DMS79 (cell line): ENCODE measurements around the gene RAB3IL1.
A peak's percentile ranks its signal among the peaks of the same experiment; 100 is the strongest.

Experiments used
- DNase-seq: peaks from one replicate; lab custom pipeline; 2025; lab: John Stamatoyannopoulos, UW

Gene RAB3IL1

DNA sequence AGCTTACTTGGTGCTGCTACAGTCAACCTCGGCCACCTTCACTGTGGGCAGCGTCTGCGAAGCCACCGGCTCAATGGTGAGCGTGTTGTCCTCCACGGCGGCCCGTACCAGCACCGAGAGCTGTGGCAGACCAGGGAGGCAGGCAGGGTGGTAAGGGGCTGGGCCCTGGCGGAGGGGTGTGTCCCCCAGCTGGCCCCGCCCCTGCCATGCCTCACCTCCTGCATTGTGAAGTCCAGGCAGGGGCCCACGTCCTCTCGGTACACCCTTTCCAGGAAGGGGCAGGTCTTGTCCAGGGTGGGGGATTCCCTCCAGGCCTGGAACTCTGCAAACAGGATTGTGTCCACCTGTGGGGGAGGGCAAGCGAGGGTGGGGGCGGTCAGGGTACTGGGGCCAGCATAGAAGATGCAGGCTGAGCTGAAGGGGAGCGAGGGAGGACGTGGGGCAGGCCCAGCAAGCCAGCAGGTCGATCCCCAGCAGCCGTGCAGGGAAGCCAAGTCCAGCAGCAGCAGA, 12.8 kb downstream of the RAB3IL1 start:
- DNase-seq: no peak

DNA sequence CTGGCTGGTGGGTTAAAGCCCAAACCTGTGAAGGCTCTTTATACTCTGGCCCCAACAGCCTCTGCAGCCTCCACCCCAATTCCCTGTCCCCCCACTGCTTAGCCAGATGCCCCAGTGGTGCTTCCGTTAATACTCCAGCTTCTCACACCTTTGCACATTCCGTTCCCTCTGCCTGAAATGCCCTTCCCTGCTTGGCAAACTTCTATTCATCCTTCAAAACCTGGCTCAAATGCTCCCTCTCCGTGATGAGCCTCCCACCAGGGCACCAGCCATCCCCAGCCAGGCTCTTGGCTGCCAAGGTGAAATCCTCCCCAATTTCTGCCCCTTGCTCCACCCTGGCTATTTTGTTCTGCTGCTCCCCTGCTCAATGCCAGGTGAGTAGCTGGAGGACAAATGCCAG, 13.5 kb downstream of the RAB3IL1 start:
- DNase-seq: no peak

DNA sequence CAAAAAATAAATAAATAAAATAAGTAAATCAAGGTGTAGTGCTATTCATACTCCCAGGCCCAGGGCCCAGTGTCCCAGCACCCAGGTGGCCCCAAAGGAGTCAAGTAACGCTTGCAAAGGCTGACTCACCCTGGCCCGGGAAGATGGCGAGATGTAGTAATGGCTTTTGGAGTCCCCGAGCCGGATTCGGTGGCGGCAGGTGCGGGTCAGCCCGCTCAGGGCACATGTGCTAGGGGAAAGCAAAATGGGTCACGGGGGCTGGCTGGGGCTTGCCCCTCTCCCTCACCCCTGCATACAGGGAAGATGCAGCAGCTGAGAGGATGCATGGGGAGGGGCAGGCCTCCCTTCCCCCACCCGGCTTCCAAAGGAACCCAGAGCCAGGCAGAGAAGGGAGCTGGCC, 15.1 kb downstream of the RAB3IL1 start:
- no peak for DNase-seq

DNA sequence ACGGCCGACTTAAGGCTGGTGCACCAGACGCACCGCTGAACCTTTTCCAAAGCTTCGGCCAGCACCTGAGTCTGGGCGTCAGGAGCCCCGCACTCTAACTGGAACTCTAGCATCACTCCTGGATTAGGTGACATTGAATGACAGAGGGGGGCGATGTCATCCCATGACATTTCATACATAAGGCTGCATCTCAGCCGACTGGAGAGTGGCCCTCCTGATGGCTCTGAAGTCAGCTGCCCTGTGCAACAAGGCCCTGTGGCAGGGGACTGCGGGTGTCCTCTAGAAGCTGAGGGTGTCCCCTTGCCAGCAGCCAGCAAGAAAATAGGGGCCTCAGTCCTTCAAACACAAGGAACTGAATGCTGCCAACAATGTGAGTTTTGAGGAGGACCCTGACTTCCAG, 16.0 kb downstream of the RAB3IL1 start:
- DNase-seq: no peak

DNA sequence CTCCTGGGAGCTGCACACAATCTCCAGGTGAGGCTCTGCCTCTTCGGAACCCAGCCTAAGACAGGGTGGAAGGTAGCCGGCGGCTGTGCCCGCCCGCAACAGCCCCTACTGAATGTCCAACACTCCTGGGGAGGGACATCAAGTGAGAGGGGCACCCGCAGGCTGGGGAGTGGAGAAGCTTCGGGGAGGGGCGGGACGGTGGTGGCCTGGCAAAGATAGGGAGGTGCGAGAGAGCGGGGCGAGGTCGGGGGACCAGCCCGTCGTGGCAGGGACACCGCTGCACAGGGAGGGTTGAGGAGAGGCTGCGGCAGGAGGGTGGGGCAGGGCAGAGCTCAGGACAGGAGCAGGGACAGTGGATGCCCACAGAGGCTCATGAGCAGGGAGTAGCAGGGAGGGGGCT, 17.1 kb downstream of the RAB3IL1 start:
- DNase-seq: no peak

DNA sequence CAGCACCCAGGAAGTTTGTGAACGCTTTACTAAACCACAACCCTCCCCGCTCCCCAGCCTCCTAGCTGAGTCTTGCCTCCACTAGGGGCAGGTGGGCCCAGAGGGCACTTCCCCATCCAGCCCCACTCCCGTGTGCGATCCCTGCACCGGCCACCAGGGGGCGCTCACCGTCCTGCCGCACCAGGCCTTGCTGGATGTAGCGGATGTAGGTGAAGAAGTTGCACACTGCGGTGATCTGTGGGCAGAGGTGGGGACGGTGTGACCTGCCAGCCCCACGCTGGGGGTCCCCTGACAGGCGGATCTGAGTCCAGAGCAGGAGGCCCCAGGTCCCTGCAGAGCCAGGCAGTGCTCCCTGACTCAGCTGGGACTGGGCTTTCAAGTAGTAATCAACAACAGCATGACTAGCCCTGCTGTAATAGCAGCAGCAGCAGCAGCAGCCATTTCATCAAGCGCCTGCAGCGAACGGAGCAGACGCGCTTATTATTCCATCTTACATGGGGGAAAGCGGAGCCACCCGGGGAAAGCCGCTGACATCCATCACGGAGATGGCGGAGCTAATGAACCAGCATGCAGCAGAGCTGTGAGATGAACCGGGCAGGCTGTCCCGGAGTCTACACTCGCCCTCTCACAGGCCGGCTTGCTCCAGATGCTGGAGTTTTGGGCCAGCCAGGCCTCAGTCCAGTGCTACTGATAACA, 18.1 kb downstream of the RAB3IL1 start:
- DNase-seq: no peak

DNA sequence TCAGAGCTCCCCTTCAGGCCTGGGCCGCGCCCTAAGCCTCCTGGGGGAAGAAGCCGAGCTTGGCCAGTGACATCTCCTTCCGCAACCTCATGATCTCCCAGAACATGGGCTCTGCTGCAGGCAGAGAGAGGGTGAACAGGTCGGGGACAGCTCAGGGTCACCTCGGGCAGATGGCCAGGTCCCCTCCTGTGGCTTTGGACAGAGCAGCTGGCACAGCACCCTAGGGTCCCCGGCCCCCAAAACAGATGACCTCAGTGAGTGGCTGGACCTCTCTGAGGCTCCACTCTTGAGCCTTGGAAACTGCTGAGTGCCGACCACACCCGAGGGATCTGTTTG, 19.2 kb downstream of the RAB3IL1 start:
- DNase-seq: no peak

DNA sequence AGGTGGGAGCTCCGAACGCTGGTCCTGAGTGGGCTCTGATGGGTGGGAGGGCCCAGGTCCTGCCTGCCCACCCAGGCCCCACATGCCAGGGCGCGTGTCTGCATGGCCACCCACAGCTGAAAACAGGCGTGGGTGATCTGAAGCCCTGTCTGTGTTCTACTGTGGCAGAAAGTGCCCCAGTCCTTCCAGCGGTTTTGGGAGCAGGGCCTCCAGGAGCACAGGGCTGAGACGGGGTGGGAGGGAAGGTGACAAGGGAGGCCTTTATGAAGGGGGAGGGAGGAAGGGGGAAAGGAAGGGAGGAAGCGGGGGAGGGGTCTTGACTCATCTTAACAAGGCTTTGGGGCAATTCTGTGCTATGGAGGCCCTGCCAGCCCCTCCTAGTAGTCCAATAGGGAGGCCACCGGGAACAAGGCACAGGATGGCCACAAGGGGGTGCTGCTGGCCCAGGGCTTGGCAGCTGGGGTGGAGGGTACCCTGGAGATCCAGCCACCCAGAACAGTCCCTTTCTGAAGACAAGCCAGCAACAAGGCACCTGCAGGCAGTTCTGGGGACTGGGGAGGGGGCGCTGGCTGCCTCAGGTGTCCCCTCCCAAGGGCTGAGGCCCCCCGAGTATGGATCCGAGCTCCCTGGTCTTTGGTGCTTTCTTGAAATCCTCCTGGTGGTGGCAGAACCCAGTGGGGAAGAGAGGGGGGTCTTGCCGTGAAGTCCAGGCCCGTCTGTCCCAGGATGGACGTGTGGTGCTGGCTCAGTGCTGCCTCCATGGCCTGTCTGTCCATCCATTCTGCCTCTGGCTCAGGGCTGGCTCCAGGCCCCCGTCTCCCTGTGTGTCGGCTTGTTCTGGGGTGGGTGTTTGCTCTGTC, 19.7 kb downstream of the RAB3IL1 start:
- peak; percentile 34 for DNase-seq

DNA sequence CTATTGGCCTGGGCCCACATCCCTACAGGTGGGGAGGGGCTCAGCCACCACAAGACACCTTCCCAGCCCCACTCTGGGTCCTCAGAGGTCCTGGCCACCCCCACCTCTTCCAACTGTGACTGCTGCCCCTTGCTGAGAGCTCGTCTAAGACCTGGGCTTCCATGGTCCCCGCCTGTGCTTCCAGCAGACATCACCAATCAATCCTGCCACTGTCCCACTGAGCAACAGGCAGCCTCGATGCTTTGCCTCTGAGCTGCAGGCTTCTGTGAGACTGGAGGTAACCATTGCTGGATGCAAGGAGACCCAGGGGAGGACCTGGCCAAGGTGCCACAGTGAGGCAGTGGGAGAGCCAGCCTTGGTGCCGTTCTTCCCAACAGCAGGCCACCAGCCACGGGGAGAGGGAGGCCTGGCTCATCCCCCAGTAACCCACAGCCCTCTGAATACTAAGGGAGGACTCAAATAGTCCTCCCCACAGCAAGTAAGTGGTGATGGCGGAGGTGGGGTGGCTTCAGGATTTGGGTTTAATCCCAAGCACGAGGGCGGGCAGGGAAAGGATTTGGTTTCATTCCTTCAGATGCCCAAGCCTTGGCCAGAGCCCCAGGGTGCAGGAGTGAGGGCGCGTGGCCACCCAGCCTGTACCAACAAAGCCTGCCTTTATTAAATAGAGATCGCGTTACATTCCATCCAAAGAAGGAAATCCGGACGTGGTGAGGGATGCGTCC, 20.5 kb downstream of the RAB3IL1 start:
- no peak for DNase-seq

DNA sequence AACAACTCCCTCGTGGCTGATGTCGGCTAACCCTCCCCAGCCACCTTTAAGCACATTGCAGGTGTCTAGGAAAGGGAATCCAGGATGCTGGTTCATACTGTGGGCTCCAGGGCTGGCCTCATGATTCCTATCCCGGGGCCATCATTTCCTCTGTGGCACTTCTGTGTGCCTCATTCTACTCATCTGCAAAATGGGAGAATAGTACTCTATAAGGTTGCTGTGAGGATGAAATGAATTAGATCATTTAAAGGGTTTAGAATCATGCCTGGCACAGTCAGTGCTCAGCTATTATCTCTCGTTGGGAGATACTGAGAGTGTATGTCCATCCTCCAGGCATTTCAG, 21.7 kb downstream of the RAB3IL1 start:
- no peak for DNase-seq

DNA sequence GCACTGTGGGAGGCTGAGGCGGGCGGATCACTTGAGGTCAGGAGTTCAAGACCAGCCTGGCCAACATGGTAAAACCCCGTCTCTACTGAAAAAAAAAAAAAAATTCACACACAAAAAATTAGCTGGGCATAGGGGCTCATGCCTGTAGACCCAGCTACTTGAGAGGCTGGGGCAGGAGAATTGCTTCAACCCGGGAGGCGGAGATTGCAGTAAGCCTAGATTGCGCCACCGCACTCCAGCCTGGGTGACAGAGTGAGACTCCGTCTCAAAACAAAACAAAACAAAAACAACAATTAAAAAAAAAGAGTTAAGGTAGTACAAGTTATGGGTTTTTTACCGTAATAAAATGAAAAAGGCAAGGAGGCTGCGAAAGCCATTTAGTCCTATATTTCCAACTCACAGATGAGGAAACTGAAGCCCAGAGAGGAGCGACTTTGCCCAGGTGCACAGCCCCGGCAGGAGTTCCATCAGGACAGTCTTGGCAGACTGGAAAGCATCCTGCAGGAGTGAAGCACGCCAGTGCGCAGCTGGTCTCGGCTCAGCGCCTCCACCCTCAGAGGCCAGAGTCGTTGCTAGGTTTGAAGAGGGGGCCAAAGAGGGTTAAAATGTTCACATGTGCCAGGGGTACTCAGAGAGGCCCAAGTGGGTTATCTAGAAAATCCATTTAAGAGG, 22.2 kb downstream of the RAB3IL1 start:
- peak; percentile 56 for DNase-seq

DNA sequence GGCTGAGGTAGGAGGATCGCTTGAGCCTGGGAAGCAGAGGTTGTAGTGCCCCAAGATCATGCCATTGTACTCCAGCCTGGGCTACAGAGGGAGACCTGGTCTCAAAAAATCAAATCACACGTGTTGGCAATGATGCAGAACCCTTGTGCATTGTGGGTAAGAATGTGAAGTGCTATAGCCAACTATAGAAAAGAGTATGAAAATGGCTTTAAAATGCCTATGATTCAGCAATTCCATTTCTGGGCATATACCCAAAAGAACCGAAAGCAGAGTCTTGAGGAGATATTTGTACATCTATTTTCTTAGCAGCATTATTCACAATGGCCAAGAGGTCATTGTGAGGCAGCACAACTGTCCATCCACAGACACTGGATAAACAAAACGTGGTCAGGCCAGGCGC, 23.4 kb downstream of the RAB3IL1 start:
- DNase-seq: no peak

DNA sequence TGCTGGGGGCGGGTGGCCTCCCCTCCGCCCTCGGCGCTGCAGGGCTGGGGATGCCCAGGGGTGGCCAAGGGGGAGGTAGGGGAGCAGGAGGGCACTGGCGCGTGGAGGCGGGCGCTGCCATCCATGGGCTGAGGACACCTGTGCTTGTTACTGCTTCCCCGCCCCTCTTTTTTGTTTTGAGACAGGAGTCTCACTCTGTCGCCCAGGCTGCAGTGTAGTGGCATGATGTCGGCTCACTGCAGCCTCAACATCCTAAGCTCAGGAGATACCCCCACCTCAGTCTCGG, 25.3 kb downstream of the RAB3IL1 start:
- DNase-seq: no peak

DNA sequence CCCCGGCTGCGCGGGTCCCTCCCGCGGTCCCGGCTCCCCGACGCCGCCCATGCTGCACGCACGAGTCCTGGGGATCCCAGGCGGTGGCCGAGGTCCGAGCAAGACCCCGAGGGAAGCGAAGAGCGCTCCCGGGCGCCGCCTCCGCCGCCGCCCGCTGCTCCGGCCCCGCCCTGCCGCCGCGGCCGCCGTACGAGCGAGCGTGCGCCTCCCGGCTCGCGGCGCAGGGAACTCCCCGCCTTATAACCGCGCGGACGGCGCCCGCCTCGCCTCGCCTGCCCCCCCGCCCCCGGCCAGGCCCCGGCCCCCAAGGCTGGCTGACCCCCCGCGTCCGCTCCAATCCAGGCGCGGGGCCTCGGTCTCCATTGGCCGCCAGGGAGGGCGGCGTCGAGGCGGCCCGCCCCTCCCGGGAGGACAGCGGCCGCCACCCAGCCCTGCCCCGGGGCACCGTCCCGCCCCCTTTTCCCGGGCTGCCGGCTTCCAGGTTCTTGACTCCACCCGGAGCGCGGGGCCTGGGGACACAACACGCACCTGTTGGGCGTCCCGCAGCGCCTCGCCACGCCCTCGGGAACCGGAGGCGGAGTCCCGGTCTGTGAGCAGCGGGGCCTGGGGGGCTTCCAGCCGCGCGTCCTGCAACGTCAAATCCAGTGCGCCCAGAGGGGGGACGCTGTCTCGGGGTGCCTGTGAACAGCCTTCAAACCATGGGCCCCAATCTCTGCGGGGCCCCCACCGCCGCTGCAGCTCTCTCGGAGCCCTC, 25.9 kb downstream of the RAB3IL1 start, which contains the start of gene FADS3:
Gene FADS3 (minus strand): TSS at position 215 of the 754 bp plus-strand sequence. CDS start 164 bp downstream, at position 51.
- DNase-seq: peak; percentile 41

DNA sequence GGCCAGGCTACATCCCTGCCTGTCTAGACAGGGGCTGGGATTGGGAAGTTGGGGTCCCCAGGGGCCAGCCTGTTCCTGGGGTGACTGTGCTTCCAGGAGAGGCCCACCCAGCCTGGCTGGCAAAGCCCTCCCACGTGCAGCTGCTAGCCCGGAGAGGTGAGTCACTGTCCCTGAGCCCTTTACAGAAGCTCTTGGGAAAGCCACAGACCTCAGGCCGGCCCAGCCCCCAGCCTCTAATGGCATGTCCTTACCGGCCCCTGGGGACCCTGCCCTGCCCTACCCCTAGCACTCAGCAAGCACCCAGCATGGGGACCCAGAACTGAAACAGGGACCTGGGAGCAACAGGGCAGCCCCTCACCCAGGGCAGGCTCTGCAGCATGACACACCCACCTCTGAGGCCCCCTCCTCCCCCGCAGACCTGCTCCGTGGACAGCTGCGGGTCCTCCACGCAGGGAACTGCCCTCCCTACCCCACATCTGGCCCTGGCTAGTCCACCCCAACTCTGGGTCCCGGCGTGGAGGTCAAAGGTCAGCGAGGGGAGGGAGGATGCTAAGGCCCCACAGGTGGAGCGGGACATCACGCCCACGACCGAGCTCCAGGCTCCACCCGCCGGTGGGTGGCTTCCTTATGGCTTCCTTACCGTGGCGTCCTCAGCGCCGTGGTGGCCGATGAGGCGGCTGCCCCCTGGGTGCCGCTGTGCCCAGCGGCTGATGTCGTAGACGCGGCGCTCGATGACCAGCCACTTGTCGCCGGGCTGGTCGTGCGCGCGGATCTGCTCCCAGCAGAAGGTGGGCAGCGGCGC, 26.6 kb downstream of the RAB3IL1 start:
- DNase-seq: no peak

DNA sequence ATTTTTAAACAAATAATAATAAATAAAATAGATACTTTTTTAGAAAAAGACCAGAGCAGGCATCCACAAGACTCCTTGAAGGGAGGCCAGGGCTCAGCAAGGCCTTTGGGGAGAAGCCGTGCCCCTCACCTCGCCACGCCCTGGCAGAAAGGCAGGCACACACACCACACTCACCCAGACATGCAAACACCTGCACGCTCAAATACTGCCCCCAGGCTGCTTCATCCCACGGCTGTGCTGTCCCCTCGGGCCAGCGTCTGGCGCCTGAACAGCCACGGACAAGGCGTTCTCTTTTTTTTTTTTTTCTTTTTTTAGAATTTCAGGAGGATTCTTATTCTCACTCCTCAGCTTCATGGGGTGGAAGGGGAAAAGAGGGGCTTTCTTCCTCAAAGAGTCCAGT, 27.5 kb downstream of the RAB3IL1 start:
- DNase-seq: no peak

DNA sequence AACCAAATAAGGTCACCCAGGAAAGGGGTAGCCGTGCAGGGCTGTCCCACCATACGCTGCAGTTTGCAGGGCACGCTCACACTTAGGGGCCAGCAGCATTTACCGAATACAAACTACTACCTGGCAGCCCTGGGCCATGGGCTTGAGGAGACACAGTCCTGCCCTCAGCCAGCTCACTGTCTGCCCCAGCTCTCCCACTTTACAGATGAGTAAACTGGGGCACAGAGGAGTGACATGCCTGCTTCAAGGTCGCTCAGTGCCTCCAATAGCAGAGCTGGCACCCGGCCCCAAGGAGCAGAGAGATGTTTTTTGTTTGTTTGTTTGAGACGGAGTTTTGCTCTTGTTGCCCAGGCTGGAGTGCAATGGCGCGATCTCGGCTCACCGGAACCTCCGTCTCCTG, 28.8 kb downstream of the RAB3IL1 start:
- no peak for DNase-seq

DNA sequence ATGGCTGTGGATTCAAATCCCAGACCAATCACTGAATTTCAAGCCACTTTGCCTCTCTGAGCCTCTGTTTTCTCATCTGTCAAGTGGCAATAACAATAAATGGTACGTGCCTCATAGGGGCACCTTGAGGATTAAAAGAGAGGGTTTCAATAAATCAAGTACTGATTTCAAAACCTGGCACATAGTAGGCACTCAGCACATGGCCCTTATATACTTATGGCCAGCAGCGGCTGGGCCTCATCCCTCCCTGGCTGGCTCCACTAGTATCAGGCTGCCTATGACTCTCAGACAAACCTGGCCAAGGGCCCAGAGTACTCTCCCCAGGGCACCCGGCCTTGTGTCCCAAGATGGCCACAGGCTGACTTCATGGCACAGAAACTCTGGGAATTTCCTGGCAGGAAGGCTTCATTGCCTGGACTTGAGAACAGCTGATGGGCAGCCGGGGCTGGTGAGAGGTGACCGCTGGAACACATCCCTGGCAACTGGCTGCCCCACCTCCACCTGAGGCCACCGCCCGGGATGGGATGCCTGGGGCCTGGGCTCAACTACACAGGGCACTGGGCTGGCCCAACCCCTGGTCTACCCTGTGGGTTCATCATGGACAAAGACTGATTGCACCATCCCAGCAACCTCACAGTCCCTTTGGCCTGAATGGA, 29.4 kb downstream of the RAB3IL1 start:
- no peak for DNase-seq

DNA sequence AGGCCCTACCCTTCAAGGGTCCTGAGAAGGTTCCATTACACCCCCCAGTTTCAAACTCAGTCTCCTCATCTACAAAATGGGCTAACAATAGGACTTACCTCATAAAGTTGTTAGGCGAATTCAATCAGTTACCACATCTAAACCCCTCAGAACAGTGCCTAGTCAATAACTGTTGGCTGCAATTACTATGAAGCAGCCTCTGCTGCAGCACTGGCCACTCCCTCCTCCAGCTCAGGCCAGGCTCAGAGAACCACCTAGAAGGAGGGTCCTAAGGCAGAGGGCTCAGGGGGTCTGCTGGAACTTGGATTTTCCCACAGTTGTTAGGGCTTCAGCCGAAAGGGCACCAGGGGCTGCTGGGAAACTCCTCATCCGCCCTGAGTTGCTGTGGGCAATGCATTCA, 30.7 kb downstream of the RAB3IL1 start:
- no peak for DNase-seq
